ENCODE measurements around the gene NBPF14. TPM values are rescaled to one million over a fixed set of nuclear protein-coding genes. Genes with fewer than 3 reads are reported as not detected.
"Not testable (repeated sequence)": the region's sequence is repeated elsewhere in the genome, so short reads cannot be mapped to it uniquely, and the experiment has no call there.

Gene NBPF14
- total and polyA plus RNA-seq, 10 donors: 17.1 to 81.0 (median 36.6) TPM

GRCh38 chr1:148529101-148529567, 66.7 kb downstream of the NBPF14 start:
- H3K9me3 ChIP-seq; H3K4me1 ChIP-seq; H3K36me3 ChIP-seq; H3K27me3 ChIP-seq (replicated peaks in 1 of 7); intact Hi-C loops (cut with DNase I; ENCODE audit: low total_unique reads): not testable (repeated sequence)
- H3K4me3 ChIP-seq: peak overlapping the region; percentile 8 to 65 (median 30)
- H3K27ac ChIP-seq: peak overlapping the region in 7 of 8 donors; percentile 32 to 79 (median 48)
- WGBS, 5 donors: 4 to 17% (median 11%) methylated on average over 6 to 25 of the region's 25 CpGs
- DNase-seq: peak; percentile 77
- peak; percentile 34 to 56 (median 39) for TF ChIP-seq POLR2AphosphoS5 (IDR thresholded peaks at IDR 0.05)

- DNase-seq; H3K36me3 ChIP-seq; intact Hi-C loops (cut with DNase I; ENCODE audit: low total_unique reads); H3K9me3 ChIP-seq; H3K27me3 ChIP-seq (replicated peaks in 1 of 7); H3K4me1 ChIP-seq: not testable (repeated sequence)
- 0 to 3% (median 0%) methylated on average over 3 to 5 of the region's 24 CpGs; no CpG with 5 or more reads in 2 of the 5 donors for WGBS, 5 donors
- Histone ChIP-seq H3K27ac (peak overlapping the region in 6 of 8 donors; percentile 41 to 79 (median 56)), H3K4me3 (peak overlapping the region in 5 of 8 donors; percentile 26 to 65 (median 35))
- TF ChIP-seq CTCF (IDR thresholded peaks at IDR 0.05 in 8 of 11, conservative IDR thresholded peaks at IDR 0.05 in 3 of 11): peak in 4 of 11 experiments; percentile 24 to 38 (median 26)
Observed at GRCh38 chr1:148528591-148528990, 67.2 kb downstream of the NBPF14 start.

GRCh38 chr1:148526587-148526986, 69.2 kb downstream of the NBPF14 start:
- DNase-seq; H3K4me3 ChIP-seq; intact Hi-C loops (cut with DNase I; ENCODE audit: low total_unique reads); H3K36me3 ChIP-seq; H3K4me1 ChIP-seq; H3K27me3 ChIP-seq (replicated peaks in 1 of 7); H3K9me3 ChIP-seq: not testable (repeated sequence)
- H3K27ac ChIP-seq: peak overlapping the region in 1 of 8 donors; percentile 65
- 40 to 63% (median 52%) methylated on average over 2 of the region's 2 CpGs for WGBS, 5 donors

GRCh38 chr1:148523205-148524144, 72.3 kb downstream of the NBPF14 start:
- H3K27me3 ChIP-seq (replicated peaks in 1 of 7); H3K4me1 ChIP-seq; DNase-seq; intact Hi-C loops (cut with DNase I; ENCODE audit: low total_unique reads); H3K9me3 ChIP-seq; H3K36me3 ChIP-seq: not testable (repeated sequence)
- Histone ChIP-seq H3K27ac (peak overlapping the region in 6 of 8 donors; percentile 78 to 88 (median 82)), H3K4me3 (peak overlapping the region in 5 of 8 donors; percentile 20 to 69 (median 37))
- WGBS, 5 donors: 9 to 29% (median 23%) methylated on average over 6 to 20 of the region's 35 CpGs

GRCh38 chr1:148522561-148523204, 73.1 kb downstream of the NBPF14 start:
- WGBS, 5 donors: 0 to 1% (median 1%) methylated on average over 25 to 30 of the region's 30 CpGs
- H3K9me3 ChIP-seq; H3K36me3 ChIP-seq; H3K4me1 ChIP-seq; H3K27me3 ChIP-seq (replicated peaks in 1 of 7); intact Hi-C loops (cut with DNase I; ENCODE audit: low total_unique reads): not testable (repeated sequence)
- peak overlapping the region; percentile 20 to 69 (median 36) for H3K4me3 ChIP-seq
- peak overlapping the region in 7 of 8 donors; percentile 73 to 88 (median 82) for H3K27ac ChIP-seq
- TF ChIP-seq POLR2A (IDR thresholded peaks at IDR 0.05) (peak; percentile 96 to 100 (median 98)), POLR2AphosphoS5 (IDR thresholded peaks at IDR 0.05) (peak; percentile 78 to 100 (median 87))
- peak; percentile 92 for DNase-seq

- TF ChIP-seq POLR2AphosphoS5 (IDR thresholded peaks at IDR 0.05): peak in 2 of 3 donors; percentile 80 to 83
- peak overlapping the region in 4 of 8 donors; percentile 15 to 69 (median 42) for H3K4me3 ChIP-seq
- intact Hi-C loops (cut with DNase I; ENCODE audit: low total_unique reads); H3K9me3 ChIP-seq; H3K36me3 ChIP-seq; H3K4me1 ChIP-seq; H3K27me3 ChIP-seq (replicated peaks in 1 of 7): not testable (repeated sequence)
- 0 to 3% (median 1%) methylated on average over 16 to 18 of the region's 23 CpGs for WGBS, 5 donors
- DNase-seq: peak; percentile 95
- peak overlapping the region in 7 of 8 donors; percentile 51 to 88 (median 78) for H3K27ac ChIP-seq
Observed at GRCh38 chr1:148522072-148522471, 73.7 kb downstream of the NBPF14 start.

GRCh38 chr1:148514310-148514709, 81.5 kb downstream of the NBPF14 start:
- H3K4me3 ChIP-seq; H3K27me3 ChIP-seq (replicated peaks in 1 of 7); intact Hi-C loops (cut with DNase I; ENCODE audit: low total_unique reads); H3K36me3 ChIP-seq; H3K4me1 ChIP-seq; H3K9me3 ChIP-seq; DNase-seq: not testable (repeated sequence)
- WGBS, 5 donors: no CpG with 5 or more reads among the region's 3 CpGs
- peak overlapping the region in 2 of 8 donors; percentile 43 to 46 for H3K27ac ChIP-seq

- DNase-seq; H3K4me3 ChIP-seq; H3K36me3 ChIP-seq; H3K27ac ChIP-seq; H3K9me3 ChIP-seq; H3K27me3 ChIP-seq (replicated peaks in 1 of 7); intact Hi-C loops (cut with DNase I; ENCODE audit: low total_unique reads); H3K4me1 ChIP-seq: not testable (repeated sequence)
- 71 to 84% (median 76%) methylated on average over 6 to 9 of the region's 9 CpGs for WGBS, 5 donors
Observed at GRCh38 chr1:148512571-148513184, 83.1 kb downstream of the NBPF14 start.

GRCh38 chr1:148493933-148494332, 101.9 kb downstream of the NBPF14 start:
- DNase-seq; H3K9me3 ChIP-seq; intact Hi-C loops (cut with DNase I; ENCODE audit: low total_unique reads); H3K27ac ChIP-seq; H3K36me3 ChIP-seq; H3K4me1 ChIP-seq; H3K27me3 ChIP-seq (replicated peaks in 1 of 7); H3K4me3 ChIP-seq: not testable (repeated sequence)

All from spleen (tissue), 11 donors.